Right atrium auricular region (tissue), 2 donors: Measurements from ENCODE around the gene FBLIM1. TPM values are rescaled to one million over a fixed set of nuclear protein-coding genes. Genes with fewer than 3 reads are reported as not detected.
A peak's percentile ranks its signal among the peaks of the same experiment; 100 is the strongest.
"Not testable (repeated sequence)": the region's sequence is repeated elsewhere in the genome, so short reads cannot be mapped to it uniquely, and the experiment has no call there.

Experiments used
- DNase-seq: peaks from one replicate; pipeline ENCODE4 v3.0.0-alpha.2; 2019; ENCODE audit warnings: low spot score
- H3K27ac ChIP-seq, 2 donors: fragments of 200-600 bp; sonication (generic); 1 replicate in 1 of 2; 2 replicates in 1 of 2; pipeline ENCODE4 v1.5.1; 2016 to 2019
- H3K27me3 ChIP-seq, 2 donors: fragments of 200-600 bp; sonication (generic); one replicate each; pipeline versions ENCODE4 v1.5.1 to v1.6.0; 2017 to 2019
- H3K36me3 ChIP-seq: fragments of 200-600 bp; sonication (generic); one replicate; pipeline ENCODE4 v1.5.1; 2016
- H3K4me1 ChIP-seq, 2 donors: fragments of 200-600 bp; sonication (generic); one replicate each; pipeline versions ENCODE4 v1.5.1 to v1.6.0; 2017 to 2019
- H3K4me3 ChIP-seq, 2 donors: fragments of 200-600 bp; sonication (generic); 1 replicate in 1 of 2; 2 replicates in 1 of 2; pipeline ENCODE4 v1.5.1; 2017 to 2019; ENCODE audit warnings: mild to moderate bottlenecking in 1 of 2, moderate library complexity in 1 of 2
- H3K9me3 ChIP-seq, 2 donors: fragments of 200-600 bp; sonication (generic); one replicate each; pipeline ENCODE4 v1.5.1; 2019
- total RNA-seq, 2 donors: library from RNA; depleted of rRNA; stranded (reverse); fragments of >200 nt; gene quantifications; one replicate each; pipeline ENCODE4 v1.1.0, GENCODE V29; 2016
- TF ChIP-seq, protein P1 (sequence below), 2 donors: fragments of 200-600 bp; sonication (generic); IDR thresholded peaks; one replicate each; pipeline ENCODE4 v1.5.1; 2019; ENCODE audit warnings: antibody characterized with exemption in 2 of 2

FBLIM1 gene
- total RNA-seq, 2 donors from 2014 or later, result 66.6 to 124 TPM

DNA sequence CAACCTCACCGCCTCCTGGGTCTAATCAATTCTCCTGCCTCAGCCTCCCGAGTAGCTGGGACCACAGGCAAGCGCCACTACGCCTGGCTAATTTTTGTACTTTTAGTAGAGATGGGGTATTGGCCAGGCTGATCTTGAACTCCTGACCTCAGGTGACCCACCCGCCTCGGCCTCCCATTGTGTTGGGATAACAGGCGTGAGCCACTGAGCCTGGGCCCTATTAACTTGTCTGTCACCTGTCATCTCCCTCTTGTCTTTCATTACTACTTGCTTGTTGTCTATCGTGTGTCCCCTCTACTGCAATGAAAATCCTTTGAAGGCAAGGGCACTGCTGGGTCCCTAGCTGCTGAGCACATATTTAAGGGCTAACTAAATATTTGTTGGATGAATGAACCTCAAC, 45.5 kb downstream of the FBLIM1 start:
- TF ChIP-seq, protein P1, sequence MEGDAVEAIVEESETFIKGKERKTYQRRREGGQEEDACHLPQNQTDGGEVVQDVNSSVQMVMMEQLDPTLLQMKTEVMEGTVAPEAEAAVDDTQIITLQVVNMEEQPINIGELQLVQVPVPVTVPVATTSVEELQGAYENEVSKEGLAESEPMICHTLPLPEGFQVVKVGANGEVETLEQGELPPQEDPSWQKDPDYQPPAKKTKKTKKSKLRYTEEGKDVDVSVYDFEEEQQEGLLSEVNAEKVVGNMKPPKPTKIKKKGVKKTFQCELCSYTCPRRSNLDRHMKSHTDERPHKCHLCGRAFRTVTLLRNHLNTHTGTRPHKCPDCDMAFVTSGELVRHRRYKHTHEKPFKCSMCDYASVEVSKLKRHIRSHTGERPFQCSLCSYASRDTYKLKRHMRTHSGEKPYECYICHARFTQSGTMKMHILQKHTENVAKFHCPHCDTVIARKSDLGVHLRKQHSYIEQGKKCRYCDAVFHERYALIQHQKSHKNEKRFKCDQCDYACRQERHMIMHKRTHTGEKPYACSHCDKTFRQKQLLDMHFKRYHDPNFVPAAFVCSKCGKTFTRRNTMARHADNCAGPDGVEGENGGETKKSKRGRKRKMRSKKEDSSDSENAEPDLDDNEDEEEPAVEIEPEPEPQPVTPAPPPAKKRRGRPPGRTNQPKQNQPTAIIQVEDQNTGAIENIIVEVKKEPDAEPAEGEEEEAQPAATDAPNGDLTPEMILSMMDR (IDR thresholded peaks at IDR 0.05), result no peak
- no peak for DNase-seq
- Histone ChIP-seq H3K4me1 (peaks cover 0 to 20% of the 10 kb centered on the region in 2 donors), H3K27me3 (no peaks in the 10 kb centered on the region), H3K9me3 (no peaks in the 10 kb centered on the region), H3K27ac (no peak overlapping the region), H3K36me3 (no peaks in the 10 kb centered on the region), H3K4me3 (no peak overlapping the region)

DNA sequence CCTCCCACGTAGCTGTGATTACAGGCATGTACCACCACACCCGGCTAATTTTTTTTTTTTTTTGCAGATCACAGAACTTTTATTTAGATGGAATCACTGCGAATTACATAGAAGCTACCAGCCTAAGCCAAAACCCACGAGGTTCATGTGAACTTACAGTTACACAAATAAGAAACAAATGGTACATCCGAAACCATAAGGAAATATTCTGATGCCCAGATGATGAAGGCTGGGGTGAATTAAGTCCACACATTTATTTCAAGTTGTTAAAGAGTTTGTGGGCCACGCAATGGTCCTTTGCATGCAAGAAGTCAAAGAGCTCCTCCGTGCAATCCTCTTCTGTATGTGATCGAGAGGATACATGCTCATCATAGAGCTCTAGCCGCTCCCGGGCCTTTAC, 48.5 kb downstream of the FBLIM1 start:
- no peak for DNase-seq
- H3K27me3 ChIP-seq, result no peaks in the 10 kb centered on the region
- no peaks in the 10 kb centered on the region for H3K4me1 ChIP-seq
- no peaks in the 10 kb centered on the region for H3K9me3 ChIP-seq
- no peak overlapping the region for H3K27ac ChIP-seq
- no peaks in the 10 kb centered on the region for H3K36me3 ChIP-seq
- TF ChIP-seq, protein P1 (IDR thresholded peaks at IDR 0.05), result no peak
- no peak overlapping the region for H3K4me3 ChIP-seq

DNA sequence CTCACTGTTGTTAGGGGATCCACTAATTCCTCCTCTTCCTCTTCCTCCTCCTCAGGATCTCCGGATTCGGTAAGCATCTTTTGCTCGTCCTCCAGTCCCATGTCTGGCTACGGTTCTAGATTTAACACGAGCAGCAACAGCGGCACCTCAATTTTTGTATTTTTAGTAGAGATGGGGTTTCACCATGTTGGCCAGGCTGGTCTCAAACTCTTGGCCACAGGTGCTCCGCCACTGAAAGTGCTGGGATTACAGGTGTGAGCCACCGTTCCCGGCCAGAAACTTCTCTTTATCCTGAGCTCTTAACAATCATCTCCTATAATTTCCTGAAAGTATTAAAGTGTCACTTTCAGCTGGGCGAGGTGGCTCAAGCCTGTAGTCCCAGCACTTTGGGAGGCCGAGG, 49.0 kb downstream of the FBLIM1 start, which contains the start of gene UQCRHL:
TSS of gene UQCRHL (minus strand) at position 101 of the 400 bp plus-strand sequence. CDS start at position 101, 0 bp downstream.
- H3K36me3 ChIP-seq, H3K4me1 ChIP-seq, H3K9me3 ChIP-seq, DNase-seq, H3K4me3 ChIP-seq, H3K27ac ChIP-seq, H3K27me3 ChIP-seq: not testable (repeated sequence)

DNA sequence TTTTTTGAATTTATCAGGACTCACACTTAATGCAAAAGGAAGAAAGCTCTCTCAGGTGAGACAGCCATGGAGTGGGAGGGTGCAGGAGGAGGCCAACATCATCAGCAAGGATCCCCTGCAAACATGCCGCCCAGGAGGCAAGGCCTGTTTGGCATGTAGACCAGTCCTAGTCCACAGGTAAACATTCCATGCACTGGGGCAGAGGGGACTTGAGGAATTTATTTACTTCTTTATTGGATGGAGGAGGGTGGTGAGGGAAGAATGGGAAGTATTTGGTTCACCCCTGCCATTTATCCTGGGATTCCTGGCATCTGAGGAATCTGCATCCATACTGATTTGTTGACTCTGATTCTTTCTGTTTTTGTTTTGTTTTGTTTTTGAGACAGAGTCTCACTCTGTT, 50.4 kb downstream of the FBLIM1 start:
- Histone ChIP-seq H3K4me3 (no peak overlapping the region), H3K27ac (no peak overlapping the region), H3K4me1 (no peaks in the 10 kb centered on the region), H3K27me3 (no peaks in the 10 kb centered on the region), H3K36me3 (no peaks in the 10 kb centered on the region), H3K9me3 (no peaks in the 10 kb centered on the region)
- TF ChIP-seq, protein P1 (IDR thresholded peaks at IDR 0.05), result no peak
- no peak for DNase-seq

DNA sequence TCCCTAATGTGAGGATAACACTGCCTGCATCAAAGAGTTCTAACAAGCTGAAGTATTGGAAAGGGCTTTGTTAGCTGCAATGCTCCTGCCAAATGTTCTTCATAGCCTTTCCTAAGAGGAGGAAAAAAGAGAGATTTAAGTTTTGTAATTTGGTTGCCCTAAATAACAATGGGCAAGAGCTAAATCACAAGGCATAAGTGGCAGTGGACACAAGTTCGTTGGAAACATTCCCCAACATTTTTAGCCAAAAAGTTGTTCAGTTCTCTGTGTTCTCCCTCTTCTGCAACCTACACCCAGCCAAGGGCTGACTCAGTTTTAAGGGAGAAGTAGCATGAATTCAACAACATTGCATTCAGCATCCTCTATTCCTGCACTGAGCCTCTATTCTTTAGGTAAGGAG, 51.5 kb downstream of the FBLIM1 start:
- H3K27me3 ChIP-seq, result no peaks in the 10 kb centered on the region
- DNase-seq, result no peak
- H3K27ac ChIP-seq, result peak overlapping the region in 1 of 2 donors; percentile 39
- no peaks in the 10 kb centered on the region for H3K9me3 ChIP-seq
- H3K4me3 ChIP-seq, result no peak overlapping the region
- H3K36me3 ChIP-seq, result no peaks in the 10 kb centered on the region
- TF ChIP-seq, protein P1 (IDR thresholded peaks at IDR 0.05), result no peak
- no peaks in the 10 kb centered on the region for H3K4me1 ChIP-seq

DNA sequence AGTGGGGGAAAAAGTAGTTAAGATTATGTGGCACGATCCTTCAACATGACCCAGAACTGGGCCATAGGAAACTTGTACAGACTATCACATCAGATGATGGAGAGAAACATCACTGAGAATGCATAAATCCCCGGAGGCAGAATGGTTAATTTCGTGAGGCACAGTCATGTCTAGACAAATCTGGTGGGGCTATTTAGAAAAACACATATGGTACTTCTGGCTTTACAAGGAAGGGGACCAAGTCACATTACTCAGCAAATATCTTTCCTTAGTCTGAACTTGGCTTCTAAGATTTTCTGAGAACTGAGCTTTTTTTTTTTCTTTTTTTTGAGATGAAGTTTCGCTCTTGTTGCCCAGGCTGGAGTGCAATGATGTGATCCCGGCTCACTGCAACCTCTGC, 58.1 kb downstream of the FBLIM1 start:
- no peak for DNase-seq
- no peaks in the 10 kb centered on the region for H3K27me3 ChIP-seq
- H3K4me3 ChIP-seq, result no peak overlapping the region
- no peaks in the 10 kb centered on the region for H3K36me3 ChIP-seq
- H3K4me1 ChIP-seq, result peaks cover 0 to 12% of the 10 kb centered on the region in 2 donors
- H3K27ac ChIP-seq, result no peak overlapping the region
- H3K9me3 ChIP-seq, result no peaks in the 10 kb centered on the region
- TF ChIP-seq, protein P1 (IDR thresholded peaks at IDR 0.05), result no peak
